LNCaP clone FGC (cell line): ENCODE measurements around the gene CES1.
"Not testable (repeated sequence)": the region's sequence is repeated elsewhere in the genome, so short reads cannot be mapped to it uniquely, and the experiment has no call there.

Experiments
- DNase-seq: peaks from one replicate; pipeline ENCODE4 v3.0.0-alpha.2; 2011; ENCODE audit warnings: low read depth
- H3K4me3 ChIP-seq: 2 replicates; pipeline ENCODE4 v1.5.1; 2011; ENCODE audit warnings: mild to moderate bottlenecking, low read depth, low read length, control low read depth
- CTCF ChIP-seq: IDR thresholded peaks from 2 replicates; pipeline ENCODE4 v1.5.1; 2012; ENCODE audit warnings: mild to moderate bottlenecking; ENCODE audit not compliant: control insufficient read depth, insufficient read depth; ENCODE audit errors: extremely low read depth

The CES1 gene

GRCh38 chr16:55834049-55834448, 1.2 kb upstream of the CES1 start:
- no peak for TF ChIP-seq CTCF
- H3K4me3 ChIP-seq = no peak overlapping the region
- DNase-seq = no peak

GRCh38 chr16:55832425-55832772, 497 bp downstream of the CES1 start:
- no peak overlapping the region for H3K4me3 ChIP-seq
- no peak for DNase-seq
- TF ChIP-seq CTCF = no peak

GRCh38 chr16:55830658-55831294, 2.1 kb downstream of the CES1 start:
- no peak overlapping the region for H3K4me3 ChIP-seq
- DNase-seq = no peak
- no peak for TF ChIP-seq CTCF

GRCh38 chr16:55829232-55829631, 3.7 kb downstream of the CES1 start:
- not testable (repeated sequence) for H3K4me3 ChIP-seq, DNase-seq

GRCh38 chr16:55828680-55829079, 4.2 kb downstream of the CES1 start:
- DNase-seq = no peak
- TF ChIP-seq CTCF = no peak
- no peak overlapping the region for H3K4me3 ChIP-seq

GRCh38 chr16:55825115-55825728, 7.7 kb downstream of the CES1 start:
- no peak overlapping the region for H3K4me3 ChIP-seq
- DNase-seq = no peak
- TF ChIP-seq CTCF = no peak

- H3K4me3 ChIP-seq = no peak overlapping the region
- no peak for TF ChIP-seq CTCF
- no peak for DNase-seq
These were observed 8.4 kb downstream of the CES1 start for GRCh38 chr16:55824473-55825000.
